KMS-11 (cell line): ENCODE data around the gene RAE1.

ENCODE experiments used
- H2AFZ ChIP-seq: fragments of 200-600 bp; sonication (generic); 2 replicates; pipeline ENCODE4 v1.6.1; 2016; ENCODE audit warnings: antibody characterized with exemption, mixed run types, low read depth
- H3K27ac ChIP-seq: fragments of 200-600 bp; sonication (generic); 2 replicates; pipeline ENCODE4 v1.6.1; 2016; ENCODE audit warnings: mild to moderate bottlenecking, mixed run types
- H3K27me3 ChIP-seq: fragments of 200-600 bp; sonication (generic); 2 replicates; pipeline ENCODE4 v1.6.1; 2017; ENCODE audit warnings: mild to moderate bottlenecking, low read depth, mixed run types, moderate library complexity; ENCODE audit not compliant: insufficient read depth
- H3K36me3 ChIP-seq: fragments of 200-600 bp; sonication (generic); 2 replicates; pipeline ENCODE4 v1.6.1; 2017; ENCODE audit warnings: mild to moderate bottlenecking, mixed run types; ENCODE audit not compliant: insufficient read depth
- H3K4me1 ChIP-seq: fragments of 200-600 bp; sonication (generic); 2 replicates; pipeline ENCODE4 v1.6.1; 2016; ENCODE audit warnings: mild to moderate bottlenecking, low read depth, mixed run types; ENCODE audit not compliant: poor library complexity, severe bottlenecking
- H3K4me2 ChIP-seq: fragments of 200-600 bp; sonication (generic); 2 replicates; pipeline ENCODE4 v1.7.0; 2016; ENCODE audit warnings: mild to moderate bottlenecking, mixed run types
- H3K4me3 ChIP-seq: fragments of 200-600 bp; sonication (generic); IDR thresholded peaks from 2 replicates; pipeline ENCODE4 v1.6.1; 2017; ENCODE audit warnings: low read depth, low read length, mixed read lengths; ENCODE audit not compliant: insufficient read depth
- H3K79me2 ChIP-seq: fragments of 200-600 bp; sonication (generic); 2 replicates; pipeline ENCODE4 v1.6.1; 2016; ENCODE audit warnings: low read depth, mixed run types; ENCODE audit not compliant: insufficient read depth
- H3K9ac ChIP-seq: fragments of 200-600 bp; sonication (generic); 2 replicates; pipeline ENCODE4 v1.6.1; 2016; ENCODE audit warnings: mild to moderate bottlenecking, mixed run types
- H4K20me1 ChIP-seq: fragments of 200-600 bp; sonication (generic); 2 replicates; pipeline ENCODE4 v1.6.1; 2016; ENCODE audit warnings: mild to moderate bottlenecking, mixed run types; ENCODE audit not compliant: insufficient read depth
- TF ChIP-seq, protein P1 (sequence below): fragments of 200-600 bp; sonication (generic); conservative IDR thresholded peaks from 2 replicates; pipeline ENCODE4 v1.6.1; 2017; ENCODE audit warnings: low read depth, mild to moderate bottlenecking, antibody characterized with exemption, low read length, moderate library complexity, mixed read lengths

Gene RAE1

DNA sequence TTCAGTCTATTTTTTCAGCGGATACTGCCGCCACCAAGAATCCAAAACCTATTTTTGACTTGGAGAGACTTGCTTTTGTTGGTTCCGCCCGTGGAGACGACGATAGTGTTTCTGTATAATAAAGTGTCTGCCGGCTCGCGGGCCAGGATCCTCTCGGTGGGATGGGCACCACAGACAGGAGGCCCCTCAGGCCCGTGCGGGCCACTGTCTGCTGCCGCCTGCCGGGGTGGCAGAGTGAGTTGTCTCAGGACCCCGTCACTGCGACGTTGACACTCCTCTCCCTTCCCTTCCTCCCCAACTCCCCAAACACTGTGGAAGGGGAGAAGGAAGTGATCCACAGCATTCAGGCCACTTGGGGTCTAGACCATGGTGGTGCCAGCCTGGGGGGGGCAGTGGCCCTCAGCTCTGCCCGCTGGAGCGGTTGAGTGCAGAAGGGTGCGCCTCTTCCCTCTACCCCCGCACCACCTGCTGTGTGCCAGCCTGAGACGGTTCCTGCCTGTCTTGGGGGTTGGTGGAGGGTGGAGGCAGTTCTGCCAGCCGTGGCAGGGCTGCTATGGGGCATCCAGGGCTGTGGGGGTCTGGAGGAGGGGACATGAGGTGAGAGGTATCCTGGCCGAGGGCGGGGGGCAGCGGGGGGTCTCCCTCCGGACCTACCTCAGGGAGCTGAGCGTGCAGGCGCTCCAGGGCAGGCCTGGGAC, 57.6 kb downstream of the RAE1 start:
- no peak overlapping the region for H2AFZ ChIP-seq
- H3K27ac ChIP-seq, result no peak overlapping the region
- no peaks in the 10 kb centered on the region for H3K27me3 ChIP-seq
- H3K9ac ChIP-seq, result no peak overlapping the region
- peaks cover 11% of the 10 kb centered on the region; the same call in 1 of the 2 replicates for H4K20me1 ChIP-seq
- no peaks in the 10 kb centered on the region; the same call in 1 of the 2 replicates for H3K36me3 ChIP-seq
- no peak overlapping the region for H3K4me2 ChIP-seq
- no peaks in the 10 kb centered on the region for H3K4me1 ChIP-seq
- H3K79me2 ChIP-seq, result peaks cover 22% of the 10 kb centered on the region
- no peak overlapping the region for H3K4me3 ChIP-seq
- TF ChIP-seq, protein P1, sequence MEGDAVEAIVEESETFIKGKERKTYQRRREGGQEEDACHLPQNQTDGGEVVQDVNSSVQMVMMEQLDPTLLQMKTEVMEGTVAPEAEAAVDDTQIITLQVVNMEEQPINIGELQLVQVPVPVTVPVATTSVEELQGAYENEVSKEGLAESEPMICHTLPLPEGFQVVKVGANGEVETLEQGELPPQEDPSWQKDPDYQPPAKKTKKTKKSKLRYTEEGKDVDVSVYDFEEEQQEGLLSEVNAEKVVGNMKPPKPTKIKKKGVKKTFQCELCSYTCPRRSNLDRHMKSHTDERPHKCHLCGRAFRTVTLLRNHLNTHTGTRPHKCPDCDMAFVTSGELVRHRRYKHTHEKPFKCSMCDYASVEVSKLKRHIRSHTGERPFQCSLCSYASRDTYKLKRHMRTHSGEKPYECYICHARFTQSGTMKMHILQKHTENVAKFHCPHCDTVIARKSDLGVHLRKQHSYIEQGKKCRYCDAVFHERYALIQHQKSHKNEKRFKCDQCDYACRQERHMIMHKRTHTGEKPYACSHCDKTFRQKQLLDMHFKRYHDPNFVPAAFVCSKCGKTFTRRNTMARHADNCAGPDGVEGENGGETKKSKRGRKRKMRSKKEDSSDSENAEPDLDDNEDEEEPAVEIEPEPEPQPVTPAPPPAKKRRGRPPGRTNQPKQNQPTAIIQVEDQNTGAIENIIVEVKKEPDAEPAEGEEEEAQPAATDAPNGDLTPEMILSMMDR, result no peak

DNA sequence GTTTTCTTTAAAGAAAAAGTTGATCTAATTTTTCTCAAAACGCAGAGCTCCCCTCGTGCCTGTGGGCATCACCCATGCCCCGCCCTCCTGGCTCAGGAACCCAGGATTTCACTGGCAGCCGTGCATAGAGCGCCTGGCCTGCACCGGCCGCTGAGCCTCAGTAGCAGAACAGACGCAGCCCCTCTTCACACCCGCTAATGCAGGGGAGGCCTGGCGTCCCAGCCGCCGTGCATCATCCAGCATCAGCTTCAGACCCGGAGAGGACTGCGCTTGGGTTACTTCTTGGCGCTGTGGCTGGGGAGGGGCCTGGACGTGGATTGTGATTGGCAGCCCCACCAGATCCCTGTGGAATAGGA, 58.2 kb downstream of the RAE1 start:
- Histone ChIP-seq H2AFZ (no peak overlapping the region), H3K4me1 (no peaks in the 10 kb centered on the region), H3K4me2 (no peak overlapping the region), H3K9ac (no peak overlapping the region), H3K4me3 (no peak overlapping the region), H3K27ac (no peak overlapping the region), H3K79me2 (peaks cover 16% of the 10 kb centered on the region), H4K20me1 (peaks cover 6% of the 10 kb centered on the region; the same call in 1 of the 2 replicates), H3K27me3 (no peaks in the 10 kb centered on the region), H3K36me3 (no peaks in the 10 kb centered on the region; the same call in 1 of the 2 replicates)
- TF ChIP-seq, protein P1, result no peak

DNA sequence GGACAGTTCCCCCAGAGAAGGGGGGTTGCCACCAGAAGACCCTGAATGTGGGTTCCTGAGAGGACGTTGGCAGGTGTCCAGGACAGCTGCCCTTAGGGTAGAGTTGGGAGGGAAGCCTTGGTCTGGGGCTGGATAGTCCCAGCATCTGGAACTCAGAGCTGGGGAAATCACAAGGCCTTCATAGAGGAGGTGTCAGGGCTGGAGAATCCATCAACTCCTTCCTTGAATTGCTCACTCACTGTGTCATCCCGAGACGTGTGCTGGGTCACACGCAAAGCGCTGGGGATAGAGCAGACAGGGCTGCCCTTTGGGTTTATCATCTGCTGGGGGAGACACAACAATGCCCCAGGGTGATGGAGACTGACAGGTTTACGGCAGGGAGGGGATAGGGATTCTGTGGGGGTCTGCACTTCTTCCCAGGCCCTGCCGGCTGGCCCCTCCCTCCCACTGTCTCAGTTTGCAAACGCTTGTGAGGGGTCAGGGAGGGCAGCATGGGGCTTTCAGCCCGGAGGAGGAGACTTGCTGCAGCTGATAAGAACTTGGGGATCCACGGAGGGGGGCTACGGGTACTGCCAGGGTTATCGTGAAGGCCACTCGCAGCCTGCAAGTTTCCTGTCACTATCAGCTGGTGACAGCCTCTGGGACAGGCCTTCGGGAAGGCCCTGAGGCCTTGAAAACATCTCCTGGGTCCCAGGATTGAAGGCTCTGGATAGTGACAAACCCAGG, 58.8 kb downstream of the RAE1 start:
- Histone ChIP-seq H2AFZ (no peak overlapping the region), H3K79me2 (peaks cover 11% of the 10 kb centered on the region; the same call in 1 of the 2 replicates), H3K27me3 (no peaks in the 10 kb centered on the region), H3K36me3 (no peaks in the 10 kb centered on the region; the same call in 1 of the 2 replicates), H3K9ac (no peak overlapping the region), H3K27ac (no peak overlapping the region), H3K4me3 (no peak overlapping the region), H3K4me1 (no peaks in the 10 kb centered on the region), H3K4me2 (no peak overlapping the region), H4K20me1 (peaks cover 6% of the 10 kb centered on the region; the same call in 1 of the 2 replicates)
- TF ChIP-seq, protein P1, result no peak

DNA sequence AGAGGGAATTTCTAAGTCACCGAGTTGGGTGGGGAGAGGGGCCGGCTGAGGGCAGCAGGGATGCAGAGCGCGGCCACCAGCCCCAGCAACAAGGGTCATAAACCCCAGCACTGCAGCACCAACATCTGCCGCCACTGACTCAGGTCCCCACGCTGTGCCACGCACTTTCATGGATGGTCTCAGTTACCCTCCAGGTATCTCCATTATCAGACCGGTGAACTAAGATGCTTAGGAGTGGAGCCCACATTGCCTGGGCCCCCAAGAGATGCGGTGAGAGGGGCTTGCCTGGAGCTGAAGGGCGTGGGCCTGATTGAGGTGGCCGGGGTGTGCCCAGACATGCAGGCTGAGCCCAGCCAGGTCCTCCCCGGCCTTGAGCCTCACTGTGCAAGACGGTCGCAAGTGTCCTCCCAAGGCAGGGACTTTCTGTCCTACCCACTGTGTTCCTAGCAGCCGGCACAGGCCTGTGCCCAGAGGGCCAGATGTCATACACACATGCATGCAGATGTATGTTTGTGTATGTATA, 59.4 kb downstream of the RAE1 start:
- Histone ChIP-seq H3K4me2 (no peak overlapping the region), H2AFZ (no peak overlapping the region), H3K79me2 (peaks cover 5% of the 10 kb centered on the region; the same call in 1 of the 2 replicates), H3K9ac (no peak overlapping the region), H3K36me3 (no peaks in the 10 kb centered on the region; the same call in 1 of the 2 replicates), H3K27ac (no peak overlapping the region), H3K4me1 (no peaks in the 10 kb centered on the region), H3K4me3 (no peak overlapping the region), H3K27me3 (no peaks in the 10 kb centered on the region), H4K20me1 (peaks cover 6% of the 10 kb centered on the region; the same call in 1 of the 2 replicates)
- TF ChIP-seq, protein P1, result no peak
